SK-N-SH treated with all-trans-retinoic acid at 6 μM for 48 hours (cell line): ENCODE data around the gene CLEC14A.

ENCODE experiments used
- ATAC-seq: fragments of 200-7000 bp; cut with Tn5 transposase; 3 replicates; pipeline ENCODE4 v1.9.1; 2020; ENCODE audit warnings: mild to moderate bottlenecking, moderate library complexity
- ARNTL ChIP-seq: fragments of 450-650 bp; formaldehyde crosslinking; IDR thresholded peaks from 2 replicates; pipeline ENCODE4 v1.5.0; 2020; ENCODE audit warnings: low read depth, mild to moderate bottlenecking, moderate library complexity, borderline replicate concordance
- BACH2 ChIP-seq: fragments of 250-450 bp; sonication (Bioruptor Pico); IDR thresholded peaks from 2 replicates; pipeline ENCODE4 v1.9.0; 2021; ENCODE audit warnings: mild to moderate bottlenecking, borderline replicate concordance
- CSDC2 ChIP-seq: fragments of 250-450 bp; sonication (Bioruptor Pico); IDR thresholded peaks from 2 replicates; pipeline ENCODE4 v1.5.0; 2020; ENCODE audit warnings: mild to moderate bottlenecking, moderate library complexity
- ESRRG ChIP-seq: fragments of 250-450 bp; sonication (Bioruptor Pico); IDR thresholded peaks from 2 replicates; pipeline ENCODE4 v1.6.1; 2021; ENCODE audit warnings: mild to moderate bottlenecking
- GLIS3 ChIP-seq: fragments of 250-450 bp; sonication (Bioruptor Pico); IDR thresholded peaks from 2 replicates; pipeline ENCODE4 v1.5.0; 2020; ENCODE audit warnings: mild to moderate bottlenecking, moderate library complexity
- ISL1 ChIP-seq: fragments of 250-450 bp; sonication (Bioruptor Pico); IDR thresholded peaks from 2 replicates; pipeline ENCODE4 v2.1.2; 2022; ENCODE audit warnings: mild to moderate bottlenecking, moderate library complexity
- OSR1 ChIP-seq: fragments of 250-450 bp; sonication (Bioruptor Pico); IDR thresholded peaks from 2 replicates; pipeline ENCODE4 v1.8.0; 2022; ENCODE audit warnings: moderate library complexity, mild to moderate bottlenecking, inconsistent platforms
- SNAI2 ChIP-seq: fragments of 250-450 bp; sonication (Bioruptor Pico); IDR thresholded peaks from 2 replicates; pipeline ENCODE4 v1.5.0; 2020; ENCODE audit warnings: mild to moderate bottlenecking, moderate library complexity
- TCF4 ChIP-seq: fragments of 250-450 bp; sonication (Bioruptor Pico); IDR thresholded peaks from 2 replicates; pipeline ENCODE4 v1.8.0; 2021; ENCODE audit warnings: mild to moderate bottlenecking, moderate library complexity, borderline replicate concordance
- TOX ChIP-seq: fragments of 250-450 bp; sonication (Bioruptor Pico); IDR thresholded peaks from 2 replicates; pipeline ENCODE4 v1.8.0; 2021; ENCODE audit warnings: mild to moderate bottlenecking, moderate library complexity, borderline replicate concordance
- ZC3H10 ChIP-seq: fragments of 250-450 bp; sonication (Bioruptor Pico); IDR thresholded peaks from 2 replicates; pipeline ENCODE4 v1.5.1; 2021; ENCODE audit warnings: mild to moderate bottlenecking, moderate library complexity
- ZFP3 ChIP-seq: fragments of 250-450 bp; sonication (Bioruptor Pico); IDR thresholded peaks from 2 replicates; pipeline ENCODE4 v1.5.0; 2020; ENCODE audit warnings: mild to moderate bottlenecking, moderate library complexity
- ZFP30 ChIP-seq: fragments of 450-650 bp; formaldehyde crosslinking; IDR thresholded peaks from 2 replicates; pipeline ENCODE4 v1.5.0; 2022; ENCODE audit warnings: mild to moderate bottlenecking, moderate library complexity
- ZNF70 ChIP-seq: fragments of 450-650 bp; formaldehyde crosslinking; IDR thresholded peaks from 2 replicates; pipeline ENCODE4 v1.5.0; 2020; ENCODE audit warnings: mild to moderate bottlenecking, moderate library complexity
- ZNF8 ChIP-seq: fragments of 450-650 bp; formaldehyde crosslinking; IDR thresholded peaks from 2 replicates; pipeline ENCODE4 v1.5.0; 2020; ENCODE audit warnings: mild to moderate bottlenecking, moderate library complexity
- TF ChIP-seq, protein P1 (sequence below): fragments of 250-450 bp; sonication (Bioruptor Pico); IDR thresholded peaks from 2 replicates; pipeline ENCODE4 v1.5.1; 2020; ENCODE audit warnings: low read depth, mild to moderate bottlenecking, moderate library complexity
- TF ChIP-seq, protein P2 (sequence below): fragments of 250-450 bp; sonication (Bioruptor Pico); IDR thresholded peaks from 2 replicates; pipeline ENCODE4 v1.5.1; 2021; ENCODE audit warnings: mild to moderate bottlenecking, moderate library complexity
- TF ChIP-seq, protein P3 (sequence below): fragments of 250-450 bp; sonication (Bioruptor Pico); IDR thresholded peaks from 2 replicates; pipeline ENCODE4 v1.5.0; 2020; ENCODE audit warnings: mild to moderate bottlenecking, moderate library complexity

Gene CLEC14A

DNA sequence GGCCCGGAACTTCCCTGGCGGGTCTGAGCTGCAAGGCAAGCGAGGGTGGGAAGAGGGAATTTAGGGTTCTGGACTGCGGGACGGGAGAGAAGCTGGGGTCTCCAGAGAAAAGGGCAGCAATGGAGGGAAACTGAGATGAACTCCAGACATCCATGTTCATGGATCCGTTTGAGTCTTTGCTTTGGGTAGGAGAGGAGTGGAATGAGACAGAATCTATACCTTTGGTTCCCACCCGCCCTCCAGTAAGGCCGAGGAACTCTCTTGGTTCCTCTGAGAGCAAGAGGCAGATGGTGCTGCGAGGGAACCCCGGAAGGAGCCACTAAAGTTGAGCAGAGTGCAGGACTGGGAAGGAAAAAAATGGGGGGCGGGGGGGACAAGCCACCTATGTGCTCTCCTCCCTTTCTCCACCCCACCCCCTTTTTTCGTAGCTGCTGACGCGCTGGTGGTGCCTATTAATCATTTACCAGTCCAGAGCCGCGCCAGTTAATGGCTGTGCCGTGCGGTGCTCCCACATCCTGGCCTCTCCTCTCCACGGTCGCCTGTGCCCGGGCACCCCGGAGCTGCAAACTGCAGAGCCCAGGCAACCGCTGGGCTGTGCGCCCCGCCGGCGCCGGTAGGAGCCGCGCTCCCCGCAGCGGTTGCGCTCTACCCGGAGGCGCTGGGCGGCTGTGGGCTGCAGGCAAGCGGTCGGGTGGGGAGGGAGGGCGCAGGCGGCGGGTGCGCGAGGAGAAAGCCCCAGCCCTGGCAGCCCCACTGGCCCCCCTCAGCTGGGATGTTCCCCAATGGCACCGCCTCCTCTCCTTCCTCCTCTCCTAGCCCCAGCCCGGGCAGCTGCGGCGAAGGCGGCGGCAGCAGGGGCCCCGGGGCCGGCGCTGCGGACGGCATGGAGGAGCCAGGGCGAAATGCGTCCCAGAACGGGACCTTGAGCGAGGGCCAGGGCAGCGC lies 47.0 kb downstream of the CLEC14A start (continued):
- TF ChIP-seq, protein P1, sequence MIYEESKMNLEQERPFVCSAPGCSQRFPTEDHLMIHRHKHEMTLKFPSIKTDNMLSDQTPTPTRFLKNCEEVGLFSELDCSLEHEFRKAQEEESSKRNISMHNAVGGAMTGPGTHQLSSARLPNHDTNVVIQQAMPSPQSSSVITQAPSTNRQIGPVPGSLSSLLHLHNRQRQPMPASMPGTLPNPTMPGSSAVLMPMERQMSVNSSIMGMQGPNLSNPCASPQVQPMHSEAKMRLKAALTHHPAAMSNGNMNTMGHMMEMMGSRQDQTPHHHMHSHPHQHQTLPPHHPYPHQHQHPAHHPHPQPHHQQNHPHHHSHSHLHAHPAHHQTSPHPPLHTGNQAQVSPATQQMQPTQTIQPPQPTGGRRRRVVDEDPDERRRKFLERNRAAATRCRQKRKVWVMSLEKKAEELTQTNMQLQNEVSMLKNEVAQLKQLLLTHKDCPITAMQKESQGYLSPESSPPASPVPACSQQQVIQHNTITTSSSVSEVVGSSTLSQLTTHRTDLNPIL (CRISPR knock-in tag): no peak
- no peak for TF ChIP-seq OSR1
- TF ChIP-seq, all 23 proteins: peak for 0

DNA sequence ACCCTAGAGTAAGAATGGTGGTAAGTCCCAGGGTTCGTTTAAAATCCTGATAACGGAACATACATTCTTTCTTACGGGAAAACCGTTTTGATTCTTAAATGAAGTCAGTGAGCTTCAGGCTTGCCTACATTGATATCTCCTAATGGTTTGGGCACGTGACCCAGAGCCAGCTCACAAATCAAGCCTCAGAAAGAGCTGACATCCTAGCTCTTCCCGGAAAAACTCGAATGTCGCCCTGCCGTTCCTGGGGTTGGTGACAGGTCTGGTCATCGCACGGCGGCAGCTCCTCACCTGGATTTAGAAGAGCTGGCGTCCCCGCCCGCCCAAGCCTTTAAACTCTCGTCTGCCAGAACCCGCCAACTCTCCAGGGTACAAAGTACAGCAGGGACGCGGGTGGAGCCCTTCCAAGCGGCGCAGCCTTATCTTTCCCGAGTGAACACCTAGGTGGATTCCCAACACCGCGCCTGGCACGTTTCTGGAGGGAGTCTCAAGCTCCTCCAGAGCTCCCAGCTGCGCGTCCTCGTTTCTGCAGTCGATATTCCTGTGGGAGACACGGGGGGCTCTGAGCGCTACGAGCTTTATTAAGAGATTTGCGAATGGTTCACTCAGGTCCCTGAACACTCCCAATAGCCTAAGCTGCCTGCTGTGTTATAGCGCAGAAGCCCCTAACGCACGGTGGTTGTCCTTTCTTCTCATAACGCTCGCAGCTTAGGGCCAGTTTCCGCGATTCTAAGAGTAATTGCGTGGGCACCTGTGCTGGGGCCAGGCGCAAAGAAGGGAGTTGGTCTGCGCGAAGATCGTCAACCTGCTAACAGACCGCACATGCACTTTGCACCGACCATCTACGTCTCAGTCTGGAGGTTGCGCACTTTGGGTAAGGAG lies 47.9 kb downstream of the CLEC14A start, which contains the start of gene SSTR1:
TSS of gene SSTR1 (plus strand) at position 169 of the 882 bp plus-strand sequence. CDS start 1,486 bp downstream, outside the sequence.
- ATAC-seq: no peak
- no peak for TF ChIP-seq BACH2 (CRISPR knock-in tag)
- TF ChIP-seq TCF4 (CRISPR knock-in tag): no peak
- TF ChIP-seq ZFP30 (CRISPR knock-in tag): no peak
- no peak for TF ChIP-seq CSDC2
- no peak for TF ChIP-seq ZNF8 (CRISPR knock-in tag)

DNA sequence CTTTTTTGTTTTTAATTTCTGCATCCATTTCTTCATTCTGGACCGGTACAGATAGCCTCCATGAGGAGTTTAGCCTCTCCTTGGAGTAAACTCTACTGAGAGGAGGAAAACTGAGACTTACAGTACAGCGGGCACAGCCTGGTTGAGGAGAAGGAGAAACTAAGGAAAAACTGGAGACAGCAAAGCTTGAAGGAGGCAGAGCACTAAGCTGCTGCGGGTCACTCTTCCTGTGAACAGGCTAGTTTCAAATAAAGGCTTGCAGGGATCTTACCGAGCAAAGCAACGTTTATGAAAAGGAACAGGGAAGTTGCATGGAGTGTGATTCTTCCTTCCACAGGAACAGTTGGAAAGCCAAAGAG lies 48.5 kb downstream of the CLEC14A start:
- ATAC-seq: no peak

DNA sequence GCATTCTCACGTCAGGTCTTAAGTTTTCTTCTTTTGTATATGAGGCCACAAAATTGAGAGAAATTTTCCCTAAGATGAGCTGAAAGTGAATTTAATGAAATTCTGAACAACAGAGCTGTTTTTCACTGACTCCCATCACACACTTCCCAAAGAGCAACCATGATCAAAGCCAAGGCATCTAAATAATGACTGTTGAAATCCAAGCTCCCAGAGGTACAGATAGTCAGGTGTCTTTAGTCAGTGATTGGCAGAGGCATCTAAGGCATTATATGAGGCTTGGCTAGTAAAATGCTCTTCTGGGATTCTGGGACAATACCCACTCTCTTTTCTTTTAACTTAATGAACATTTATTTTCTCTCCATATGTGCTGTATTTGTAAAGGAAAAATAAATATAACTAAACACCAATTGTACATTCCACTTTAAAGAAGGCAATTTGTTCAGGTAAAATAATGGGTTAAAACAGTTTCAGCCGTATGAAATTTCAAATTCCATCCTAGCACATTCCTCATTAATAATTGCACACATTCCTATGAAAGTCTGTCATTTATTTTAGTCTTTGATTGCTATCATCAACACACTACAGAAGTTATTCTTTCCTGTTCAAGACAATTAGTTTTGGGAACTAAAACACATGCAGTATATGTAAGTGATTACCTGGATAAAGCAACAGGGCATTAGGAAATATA lies 49.1 kb downstream of the CLEC14A start:
- ATAC-seq: no peak
- TF ChIP-seq TCF4 (CRISPR knock-in tag): no peak
- no peak for TF ChIP-seq ARNTL (CRISPR knock-in tag)
- TF ChIP-seq, protein P2, sequence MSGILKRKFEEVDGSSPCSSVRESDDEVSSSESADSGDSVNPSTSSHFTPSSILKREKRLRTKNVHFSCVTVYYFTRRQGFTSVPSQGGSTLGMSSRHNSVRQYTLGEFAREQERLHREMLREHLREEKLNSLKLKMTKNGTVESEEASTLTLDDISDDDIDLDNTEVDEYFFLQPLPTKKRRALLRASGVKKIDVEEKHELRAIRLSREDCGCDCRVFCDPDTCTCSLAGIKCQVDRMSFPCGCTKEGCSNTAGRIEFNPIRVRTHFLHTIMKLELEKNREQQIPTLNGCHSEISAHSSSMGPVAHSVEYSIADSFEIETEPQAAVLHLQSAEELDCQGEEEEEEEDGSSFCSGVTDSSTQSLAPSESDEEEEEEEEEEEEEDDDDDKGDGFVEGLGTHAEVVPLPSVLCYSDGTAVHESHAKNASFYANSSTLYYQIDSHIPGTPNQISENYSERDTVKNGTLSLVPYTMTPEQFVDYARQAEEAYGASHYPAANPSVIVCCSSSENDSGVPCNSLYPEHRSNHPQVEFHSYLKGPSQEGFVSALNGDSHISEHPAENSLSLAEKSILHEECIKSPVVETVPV (CRISPR knock-in tag): no peak
- no peak for TF ChIP-seq SNAI2
- TF ChIP-seq, protein P1 (CRISPR knock-in tag): no peak
- TF ChIP-seq ESRRG (CRISPR knock-in tag): no peak

More for the DNA sequence above, 48.5 kb downstream of the CLEC14A start:
- TF ChIP-seq TCF4 (CRISPR knock-in tag) (no peak), SNAI2 (no peak), ARNTL (CRISPR knock-in tag) (no peak), GLIS3 (no peak), ESRRG (CRISPR knock-in tag) (no peak), ZNF8 (CRISPR knock-in tag) (no peak), ZNF70 (no peak), CSDC2 (no peak), ISL1 (CRISPR knock-in tag) (no peak), ZFP3 (CRISPR knock-in tag) (no peak), ZC3H10 (CRISPR knock-in tag) (no peak), TOX (CRISPR knock-in tag) (no peak)
- TF ChIP-seq, protein P3, sequence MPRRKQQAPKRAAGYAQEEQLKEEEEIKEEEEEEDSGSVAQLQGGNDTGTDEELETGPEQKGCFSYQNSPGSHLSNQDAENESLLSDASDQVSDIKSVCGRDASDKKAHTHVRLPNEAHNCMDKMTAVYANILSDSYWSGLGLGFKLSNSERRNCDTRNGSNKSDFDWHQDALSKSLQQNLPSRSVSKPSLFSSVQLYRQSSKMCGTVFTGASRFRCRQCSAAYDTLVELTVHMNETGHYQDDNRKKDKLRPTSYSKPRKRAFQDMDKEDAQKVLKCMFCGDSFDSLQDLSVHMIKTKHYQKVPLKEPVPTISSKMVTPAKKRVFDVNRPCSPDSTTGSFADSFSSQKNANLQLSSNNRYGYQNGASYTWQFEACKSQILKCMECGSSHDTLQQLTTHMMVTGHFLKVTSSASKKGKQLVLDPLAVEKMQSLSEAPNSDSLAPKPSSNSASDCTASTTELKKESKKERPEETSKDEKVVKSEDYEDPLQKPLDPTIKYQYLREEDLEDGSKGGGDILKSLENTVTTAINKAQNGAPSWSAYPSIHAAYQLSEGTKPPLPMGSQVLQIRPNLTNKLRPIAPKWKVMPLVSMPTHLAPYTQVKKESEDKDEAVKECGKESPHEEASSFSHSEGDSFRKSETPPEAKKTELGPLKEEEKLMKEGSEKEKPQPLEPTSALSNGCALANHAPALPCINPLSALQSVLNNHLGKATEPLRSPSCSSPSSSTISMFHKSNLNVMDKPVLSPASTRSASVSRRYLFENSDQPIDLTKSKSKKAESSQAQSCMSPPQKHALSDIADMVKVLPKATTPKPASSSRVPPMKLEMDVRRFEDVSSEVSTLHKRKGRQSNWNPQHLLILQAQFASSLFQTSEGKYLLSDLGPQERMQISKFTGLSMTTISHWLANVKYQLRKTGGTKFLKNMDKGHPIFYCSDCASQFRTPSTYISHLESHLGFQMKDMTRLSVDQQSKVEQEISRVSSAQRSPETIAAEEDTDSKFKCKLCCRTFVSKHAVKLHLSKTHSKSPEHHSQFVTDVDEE (CRISPR knock-in tag): no peak
- TF ChIP-seq, protein P2 (CRISPR knock-in tag): no peak
- TF ChIP-seq, protein P1 (CRISPR knock-in tag): no peak
